ENCODE data around the gene MAGEB1. TPM values are rescaled to one million over a fixed set of nuclear protein-coding genes. Genes with fewer than 3 reads are reported as not detected.

MAGEB1 gene
- total RNA-seq, 2 experiments from 2014 or later = not detected

Other genes with a start within 250 kb of the MAGEB1 start
- not detected for gene MAGEB2, start 31.6 kb upstream of the MAGEB1 start, total RNA-seq
- not detected for gene MAGEB3, start 16.5 kb upstream of the MAGEB1 start, total RNA-seq
- gene MAGEB4, start 5.1 kb upstream of the MAGEB1 start, total RNA-seq = not detected
- gene NR0B1, start 62.2 kb downstream of the MAGEB1 start, total RNA-seq = not detected